Activated CD4-positive, alpha-beta memory T cell treated with anti-CD3 and anti-CD28 coated beads, Interleukin-2, amount 10 ng/mL, durations not matched to agents 7 days and 5 days (primary cell): ENCODE results near the gene CDC73. TPM values are rescaled to one million over a fixed set of nuclear protein-coding genes. Genes with fewer than 3 reads are reported as not detected.
"Not testable (repeated sequence)": the region's sequence is repeated elsewhere in the genome, so short reads cannot be mapped to it uniquely, and the experiment has no call there.

ENCODE experiments used
- CTCF ChIA-PET: fragments of 350-600 bp; sonication (Branson Sonifier 250); formaldehyde crosslinking; loops from one replicate; lab custom pipeline; 2021; ENCODE audit warnings: antibody characterized with exemption, inconsistent platforms; lab: Charles Lee
- POLR2A ChIA-PET: fragments of 350-600 bp; sonication (Branson Sonifier 250); formaldehyde crosslinking; loops from one replicate; lab custom pipeline; 2021; ENCODE audit warnings: antibody characterized with exemption; lab: Charles Lee
- DNase-seq: peaks from one replicate; pipeline ENCODE4 v3.0.0-alpha.2; 2020
- H3K27ac Mint-ChIP-seq: one replicate; pipeline ENCODE4 v1.8.0; 2021; ENCODE audit warnings: mild to moderate bottlenecking, mixed read lengths
- H3K27me3 Mint-ChIP-seq: one replicate; pipeline ENCODE4 v1.8.0; 2021; ENCODE audit warnings: mixed read lengths
- H3K36me3 Mint-ChIP-seq: one replicate; pipeline ENCODE4 v1.8.0; 2021; ENCODE audit warnings: low read depth, mixed read lengths
- H3K4me1 Mint-ChIP-seq: one replicate; pipeline ENCODE4 v1.8.0; 2021; ENCODE audit warnings: mixed read lengths
- H3K4me3 Mint-ChIP-seq: one replicate; pipeline ENCODE4 v1.8.0; 2021; ENCODE audit warnings: mild to moderate bottlenecking, mixed read lengths
- H3K9me3 Mint-ChIP-seq: one replicate; pipeline ENCODE4 v1.8.0; 2021; ENCODE audit warnings: mixed read lengths
- total RNA-seq, 2 experiments: library from RNA; stranded (reverse); gene quantifications; one replicate each; pipeline ENCODE4 v1.2.3, GENCODE V29; 2021

CDC73 gene
- total RNA-seq, 2 experiments from 2014 or later: 62.0 to 64.9 TPM

- no peaks in the 10 kb centered on the region for H3K27me3 Mint-ChIP-seq
- DNase-seq: no peak
- no peak overlapping the region for H3K4me3 Mint-ChIP-seq
- peaks cover 11% of the 10 kb centered on the region for H3K9me3 Mint-ChIP-seq
- peaks cover 8% of the 10 kb centered on the region for H3K4me1 Mint-ChIP-seq
- peaks cover 34% of the 10 kb centered on the region for H3K36me3 Mint-ChIP-seq
- H3K27ac Mint-ChIP-seq: no peak overlapping the region
- CTCF ChIA-PET: no interaction called here
- POLR2A ChIA-PET: no interaction called here
Measured at GRCh38 chr1:193251950-193252349, 130.1 kb downstream of the CDC73 start.

GRCh38 chr1:193256019-193256418, 134.2 kb downstream of the CDC73 start:
- DNase-seq: no peak
- peaks cover 11% of the 10 kb centered on the region for H3K36me3 Mint-ChIP-seq
- no peaks in the 10 kb centered on the region for H3K27me3 Mint-ChIP-seq
- ChIA-PET CTCF (no interaction called here), POLR2A (no interaction called here)
- no peaks in the 10 kb centered on the region for H3K9me3 Mint-ChIP-seq
- no peak overlapping the region for H3K27ac Mint-ChIP-seq
- peaks cover 12% of the 10 kb centered on the region for H3K4me1 Mint-ChIP-seq
- no peak overlapping the region for H3K4me3 Mint-ChIP-seq

- ChIA-PET POLR2A (no interaction called here), CTCF (no interaction called here)
- Mint-ChIP-seq H3K4me1 (peaks cover 14% of the 10 kb centered on the region), H3K4me3 (no peak overlapping the region), H3K27me3 (no peaks in the 10 kb centered on the region), H3K36me3 (peaks cover 22% of the 10 kb centered on the region), H3K27ac (no peak overlapping the region), H3K9me3 (no peaks in the 10 kb centered on the region)
- no peak for DNase-seq
Measured at GRCh38 chr1:193259636-193260035, 137.8 kb downstream of the CDC73 start.

- no peak for DNase-seq
- peaks cover 12% of the 10 kb centered on the region for H3K4me1 Mint-ChIP-seq
- POLR2A ChIA-PET: no interaction called here
- CTCF ChIA-PET: no interaction called here
- H3K36me3 Mint-ChIP-seq: peaks cover 23% of the 10 kb centered on the region
- no peaks in the 10 kb centered on the region for H3K9me3 Mint-ChIP-seq
- H3K27me3 Mint-ChIP-seq: no peaks in the 10 kb centered on the region
- H3K27ac Mint-ChIP-seq: no peak overlapping the region
- H3K4me3 Mint-ChIP-seq: no peak overlapping the region
Measured at GRCh38 chr1:193260056-193260745, 138.4 kb downstream of the CDC73 start.

- Mint-ChIP-seq H3K4me3 (no peak overlapping the region), H3K27me3 (no peaks in the 10 kb centered on the region), H3K9me3 (no peaks in the 10 kb centered on the region), H3K4me1 (peaks cover 9% of the 10 kb centered on the region), H3K36me3 (peaks cover 27% of the 10 kb centered on the region), H3K27ac (no peak overlapping the region)
- ChIA-PET POLR2A (no interaction called here), CTCF (no interaction called here)
- DNase-seq: no peak
Measured at GRCh38 chr1:193260896-193261295, 139.1 kb downstream of the CDC73 start.

GRCh38 chr1:193262661-193263060, 140.8 kb downstream of the CDC73 start:
- Mint-ChIP-seq H3K36me3 (peaks cover 23% of the 10 kb centered on the region), H3K9me3 (no peaks in the 10 kb centered on the region), H3K27ac (no peak overlapping the region), H3K4me1 (peaks cover 2% of the 10 kb centered on the region), H3K4me3 (no peak overlapping the region), H3K27me3 (no peaks in the 10 kb centered on the region)
- POLR2A ChIA-PET: no interaction called here
- no peak for DNase-seq
- CTCF ChIA-PET: no interaction called here

GRCh38 chr1:193264313-193265065, 142.7 kb downstream of the CDC73 start:
- Mint-ChIP-seq H3K27me3 (no peaks in the 10 kb centered on the region), H3K4me3 (no peak overlapping the region), H3K9me3 (no peaks in the 10 kb centered on the region), H3K27ac (no peak overlapping the region), H3K4me1 (peaks cover 2% of the 10 kb centered on the region), H3K36me3 (peaks cover 25% of the 10 kb centered on the region)
- POLR2A ChIA-PET: interaction anchor here (0.6 kb wide), 1 partner anchor 746 kb away, joined by 3 read pairs; no protein-coding TSS in a partner anchor
- no peak for DNase-seq
- CTCF ChIA-PET: no interaction called here

GRCh38 chr1:193265716-193266115, 143.9 kb downstream of the CDC73 start:
- no peak for DNase-seq
- no peak overlapping the region for H3K4me3 Mint-ChIP-seq
- H3K4me1 Mint-ChIP-seq: peaks cover 2% of the 10 kb centered on the region
- peaks cover 26% of the 10 kb centered on the region for H3K36me3 Mint-ChIP-seq
- CTCF ChIA-PET: no interaction called here
- no peak overlapping the region for H3K27ac Mint-ChIP-seq
- no peaks in the 10 kb centered on the region for H3K9me3 Mint-ChIP-seq
- POLR2A ChIA-PET: no interaction called here
- no peaks in the 10 kb centered on the region for H3K27me3 Mint-ChIP-seq

- H3K4me1 Mint-ChIP-seq, DNase-seq, H3K9me3 Mint-ChIP-seq, H3K27me3 Mint-ChIP-seq, H3K4me3 Mint-ChIP-seq, H3K27ac Mint-ChIP-seq, POLR2A ChIA-PET: not testable (repeated sequence)
- CTCF ChIA-PET: interaction anchor here (0.7 kb wide), 1 partner anchor 237 kb away, joined by 3 read pairs; no protein-coding TSS in a partner anchor
- peaks cover 34% of the 10 kb centered on the region for H3K36me3 Mint-ChIP-seq
Measured at GRCh38 chr1:193266794-193267193, 145.0 kb downstream of the CDC73 start.

- DNase-seq: no peak
- Mint-ChIP-seq H3K4me3 (no peak overlapping the region), H3K4me1 (peaks cover 5% of the 10 kb centered on the region), H3K27me3 (no peaks in the 10 kb centered on the region), H3K9me3 (peaks cover 21% of the 10 kb centered on the region), H3K27ac (no peak overlapping the region), H3K36me3 (peaks cover 54% of the 10 kb centered on the region)
- ChIA-PET CTCF (no interaction called here), POLR2A (interaction anchor here (1.6 kb wide), 1 partner anchor 85 kb away, joined by 3 read pairs; the partner anchor contains the start of gene B3GALT2)
Measured at GRCh38 chr1:193270996-193271395, 149.2 kb downstream of the CDC73 start.

GRCh38 chr1:193275773-193276172, 153.9 kb downstream of the CDC73 start:
- no peak for DNase-seq
- Mint-ChIP-seq H3K4me3 (no peak overlapping the region), H3K27me3 (no peaks in the 10 kb centered on the region), H3K36me3 (peaks cover 66% of the 10 kb centered on the region), H3K9me3 (peaks cover 23% of the 10 kb centered on the region), H3K27ac (no peak overlapping the region), H3K4me1 (peaks cover 5% of the 10 kb centered on the region)
- CTCF ChIA-PET: no interaction called here
- POLR2A ChIA-PET: no interaction called here

GRCh38 chr1:193278968-193279367, 157.1 kb downstream of the CDC73 start:
- DNase-seq: no peak
- Mint-ChIP-seq H3K27me3 (no peaks in the 10 kb centered on the region), H3K27ac (no peak overlapping the region), H3K4me3 (no peak overlapping the region), H3K36me3 (peaks cover 34% of the 10 kb centered on the region), H3K9me3 (peaks cover 10% of the 10 kb centered on the region), H3K4me1 (no peaks in the 10 kb centered on the region)
- ChIA-PET CTCF (no interaction called here), POLR2A (no interaction called here)

GRCh38 chr1:193281894-193282293, 160.1 kb downstream of the CDC73 start:
- CTCF ChIA-PET: no interaction called here
- peaks cover 5% of the 10 kb centered on the region for H3K9me3 Mint-ChIP-seq
- H3K4me3 Mint-ChIP-seq: no peak overlapping the region
- H3K27me3 Mint-ChIP-seq: no peaks in the 10 kb centered on the region
- H3K36me3 Mint-ChIP-seq: peaks cover 18% of the 10 kb centered on the region
- POLR2A ChIA-PET: no interaction called here
- no peak overlapping the region for H3K27ac Mint-ChIP-seq
- no peaks in the 10 kb centered on the region for H3K4me1 Mint-ChIP-seq
- DNase-seq: no peak
